Measurements from ENCODE around the gene ERGIC1.

The ERGIC1 gene

GRCh38 chr5:172910828-172911627 lies 77.0 kb downstream of the ERGIC1 start:
- Histone ChIP-seq H3K9ac (ENCODE audit: low read depth, low read length) (no peak overlapping the region), H3K4me1 (ENCODE audit: insufficient read depth, low read length) (no peaks in the 10 kb centered on the region; the same call in 1 of the 2 replicates), H3K36me3 (ENCODE audit: insufficient read depth, low read depth, low read length) (peaks cover 55% of the 10 kb centered on the region)

GRCh38 chr5:172911628-172911880 lies 77.5 kb downstream of the ERGIC1 start:
- Histone ChIP-seq H3K4me1 (ENCODE audit: insufficient read depth, low read length) (no peaks in the 10 kb centered on the region; the same call in 1 of the 2 replicates), H3K27ac (ENCODE audit: low read length) (no peak overlapping the region), H3K27me3 (ENCODE audit: insufficient read depth, low read length) (no peaks in the 10 kb centered on the region), H3K9me3 (ENCODE audit: insufficient read depth, low read depth, low read length) (no peaks in the 10 kb centered on the region), H3K9ac (ENCODE audit: low read depth, low read length) (no peak overlapping the region), H3K4me3 (ENCODE audit: low read length) (no peak overlapping the region), H3K36me3 (ENCODE audit: insufficient read depth, low read depth, low read length) (peaks cover 60% of the 10 kb centered on the region)

More at GRCh38 chr5:172910828-172911627, 77.0 kb downstream of the ERGIC1 start:
- no peak overlapping the region for H3K27ac ChIP-seq (ENCODE audit: low read length)
- no peaks in the 10 kb centered on the region for H3K9me3 ChIP-seq (ENCODE audit: insufficient read depth, low read depth, low read length)
- H3K4me3 ChIP-seq (ENCODE audit: low read length) = no peak overlapping the region
- H3K27me3 ChIP-seq (ENCODE audit: insufficient read depth, low read length) = no peaks in the 10 kb centered on the region

- Histone ChIP-seq H3K9ac (ENCODE audit: low read depth, low read length) (no peak overlapping the region), H3K36me3 (ENCODE audit: insufficient read depth, low read depth, low read length) (peaks cover 63% of the 10 kb centered on the region), H3K27me3 (ENCODE audit: insufficient read depth, low read length) (no peaks in the 10 kb centered on the region), H3K9me3 (ENCODE audit: insufficient read depth, low read depth, low read length) (no peaks in the 10 kb centered on the region), H3K4me1 (ENCODE audit: insufficient read depth, low read length) (no peaks in the 10 kb centered on the region; the same call in 1 of the 2 replicates), H3K4me3 (ENCODE audit: low read length) (no peak overlapping the region), H3K27ac (ENCODE audit: low read length) (no peak overlapping the region)
These were observed 77.9 kb downstream of the ERGIC1 start for GRCh38 chr5:172911976-172912375.

- Histone ChIP-seq H3K27me3 (ENCODE audit: insufficient read depth, low read length) (no peaks in the 10 kb centered on the region), H3K36me3 (ENCODE audit: insufficient read depth, low read depth, low read length) (peaks cover 75% of the 10 kb centered on the region)
These were observed 79.2 kb downstream of the ERGIC1 start for GRCh38 chr5:172913117-172913850.

GRCh38 chr5:172915514-172915913 lies 81.5 kb downstream of the ERGIC1 start:
- Histone ChIP-seq H3K4me1 (ENCODE audit: insufficient read depth, low read length) (no peaks in the 10 kb centered on the region), H3K4me3 (ENCODE audit: low read length) (no peak overlapping the region), H3K27ac (ENCODE audit: low read length) (no peak overlapping the region), H3K9ac (ENCODE audit: low read depth, low read length) (no peak overlapping the region), H3K27me3 (ENCODE audit: insufficient read depth, low read length) (no peaks in the 10 kb centered on the region), H3K36me3 (ENCODE audit: insufficient read depth, low read depth, low read length) (peaks cover 87% of the 10 kb centered on the region), H3K9me3 (ENCODE audit: insufficient read depth, low read depth, low read length) (no peaks in the 10 kb centered on the region)

More at GRCh38 chr5:172913117-172913850, 79.2 kb downstream of the ERGIC1 start:
- H3K27ac ChIP-seq (ENCODE audit: low read length) = no peak overlapping the region
- H3K4me1 ChIP-seq (ENCODE audit: insufficient read depth, low read length) = no peaks in the 10 kb centered on the region
- no peak overlapping the region for H3K9ac ChIP-seq (ENCODE audit: low read depth, low read length)
- H3K4me3 ChIP-seq (ENCODE audit: low read length) = no peak overlapping the region
- H3K9me3 ChIP-seq (ENCODE audit: insufficient read depth, low read depth, low read length) = no peaks in the 10 kb centered on the region

- peaks cover 72% of the 10 kb centered on the region for H3K36me3 ChIP-seq (ENCODE audit: insufficient read depth, low read depth, low read length)
- H3K27me3 ChIP-seq (ENCODE audit: insufficient read depth, low read length) = no peaks in the 10 kb centered on the region
- H3K9me3 ChIP-seq (ENCODE audit: insufficient read depth, low read depth, low read length) = no peaks in the 10 kb centered on the region
- H3K4me3 ChIP-seq (ENCODE audit: low read length) = no peak overlapping the region
- no peak overlapping the region for H3K27ac ChIP-seq (ENCODE audit: low read length)
- H3K9ac ChIP-seq (ENCODE audit: low read depth, low read length) = no peak overlapping the region
- no peaks in the 10 kb centered on the region for H3K4me1 ChIP-seq (ENCODE audit: insufficient read depth, low read length)
These were observed 84.6 kb downstream of the ERGIC1 start for GRCh38 chr5:172918421-172919371.

GRCh38 chr5:172919525-172920446 lies 85.7 kb downstream of the ERGIC1 start:
- H3K4me1 ChIP-seq (ENCODE audit: insufficient read depth, low read length) = no peaks in the 10 kb centered on the region
- no peaks in the 10 kb centered on the region for H3K9me3 ChIP-seq (ENCODE audit: insufficient read depth, low read depth, low read length)
- H3K9ac ChIP-seq (ENCODE audit: low read depth, low read length) = no peak overlapping the region
- no peaks in the 10 kb centered on the region for H3K27me3 ChIP-seq (ENCODE audit: insufficient read depth, low read length)
- no peak overlapping the region for H3K4me3 ChIP-seq (ENCODE audit: low read length)
- no peak overlapping the region for H3K27ac ChIP-seq (ENCODE audit: low read length)
- peaks cover 73% of the 10 kb centered on the region for H3K36me3 ChIP-seq (ENCODE audit: insufficient read depth, low read depth, low read length)

- H3K4me1 ChIP-seq (ENCODE audit: insufficient read depth, low read length) = no peaks in the 10 kb centered on the region
- H3K27me3 ChIP-seq (ENCODE audit: insufficient read depth, low read length) = no peaks in the 10 kb centered on the region
- peaks cover 70% of the 10 kb centered on the region for H3K36me3 ChIP-seq (ENCODE audit: insufficient read depth, low read depth, low read length)
- no peaks in the 10 kb centered on the region for H3K9me3 ChIP-seq (ENCODE audit: insufficient read depth, low read depth, low read length)
- no peak overlapping the region for H3K9ac ChIP-seq (ENCODE audit: low read depth, low read length)
- no peak overlapping the region for H3K4me3 ChIP-seq (ENCODE audit: low read length)
- H3K27ac ChIP-seq (ENCODE audit: low read length) = no peak overlapping the region
These were observed 86.4 kb downstream of the ERGIC1 start for GRCh38 chr5:172920447-172920849.

- no peak overlapping the region for H3K4me3 ChIP-seq (ENCODE audit: low read length)
- H3K4me1 ChIP-seq (ENCODE audit: insufficient read depth, low read length) = no peaks in the 10 kb centered on the region
- no peaks in the 10 kb centered on the region for H3K9me3 ChIP-seq (ENCODE audit: insufficient read depth, low read depth, low read length)
- H3K36me3 ChIP-seq (ENCODE audit: insufficient read depth, low read depth, low read length) = peaks cover 70% of the 10 kb centered on the region
- H3K27me3 ChIP-seq (ENCODE audit: insufficient read depth, low read length) = no peaks in the 10 kb centered on the region
- H3K27ac ChIP-seq (ENCODE audit: low read length) = no peak overlapping the region
- no peak overlapping the region for H3K9ac ChIP-seq (ENCODE audit: low read depth, low read length)
These were observed 86.9 kb downstream of the ERGIC1 start for GRCh38 chr5:172920995-172921394.

- Histone ChIP-seq H3K27ac (ENCODE audit: low read length) (no peak overlapping the region), H3K27me3 (ENCODE audit: insufficient read depth, low read length) (no peaks in the 10 kb centered on the region), H3K4me1 (ENCODE audit: insufficient read depth, low read length) (no peaks in the 10 kb centered on the region), H3K36me3 (ENCODE audit: insufficient read depth, low read depth, low read length) (peaks cover 71% of the 10 kb centered on the region), H3K9ac (ENCODE audit: low read depth, low read length) (no peak overlapping the region), H3K4me3 (ENCODE audit: low read length) (no peak overlapping the region), H3K9me3 (ENCODE audit: insufficient read depth, low read depth, low read length) (no peaks in the 10 kb centered on the region)
These were observed 87.9 kb downstream of the ERGIC1 start for GRCh38 chr5:172921906-172922305.

GRCh38 chr5:172923539-172923938 lies 89.5 kb downstream of the ERGIC1 start:
- Histone ChIP-seq H3K36me3 (ENCODE audit: insufficient read depth, low read depth, low read length) (peaks cover 66% of the 10 kb centered on the region), H3K4me1 (ENCODE audit: insufficient read depth, low read length) (no peaks in the 10 kb centered on the region), H3K9me3 (ENCODE audit: insufficient read depth, low read depth, low read length) (no peaks in the 10 kb centered on the region), H3K27ac (ENCODE audit: low read length) (no peak overlapping the region), H3K27me3 (ENCODE audit: insufficient read depth, low read length) (no peaks in the 10 kb centered on the region), H3K4me3 (ENCODE audit: low read length) (no peak overlapping the region), H3K9ac (ENCODE audit: low read depth, low read length) (no peak overlapping the region)
